Sigmoid colon (tissue), 7 donors: Measurements from ENCODE around the gene DGKH. TPM values are rescaled to one million over a fixed set of nuclear protein-coding genes. Genes with fewer than 3 reads are reported as not detected.

Source experiments
- DNase-seq: peaks from one replicate; pipeline ENCODE4 v3.0.0-alpha.2; 2019
- H3K27ac ChIP-seq, 4 donors: fragments of 200-600 bp; sonication (generic); one replicate each; pipeline ENCODE4 v1.5.1; 2016 to 2019; ENCODE audit warnings: mild to moderate bottlenecking in 1 of 4
- H3K27me3 ChIP-seq, 3 donors: fragments of 200-600 bp; sonication (generic); one replicate each; pipeline ENCODE4 v1.5.1; 2019; ENCODE audit warnings: mild to moderate bottlenecking in 1 of 3
- H3K36me3 ChIP-seq, 4 donors: fragments of 200-600 bp; sonication (generic); one replicate each; pipeline ENCODE4 v1.5.1; 2016 to 2019
- H3K4me1 ChIP-seq, 4 donors: fragments of 200-600 bp; sonication (generic); one replicate each; pipeline ENCODE4 v1.5.1; 2017 to 2019
- H3K4me3 ChIP-seq, 4 donors: fragments of 200-600 bp; sonication (generic); one replicate each; pipeline ENCODE4 v1.5.1; 2017 to 2019; ENCODE audit warnings: mild to moderate bottlenecking in 2 of 4, moderate library complexity in 1 of 4
- H3K9me3 ChIP-seq, 4 donors: fragments of 200-600 bp in 3 of 4; sonication (generic) in 3 of 4; one replicate each; pipeline versions ENCODE4 v1.5.1 to v1.6.1; 2013 to 2019
- CTCF ChIP-seq, 4 experiments: fragments of 450-650 bp in 3 of 4; fragments of 200-600 bp in 1 of 4; IDR thresholded peaks; one replicate each; pipeline ENCODE4 v1.5.1; 2016 to 2019; ENCODE audit warnings: antibody characterized with exemption in 4 of 4, mild to moderate bottlenecking in 3 of 4, moderate library complexity in 2 of 4
- EP300 ChIP-seq, 4 donors: sonication (generic); formaldehyde crosslinking; IDR thresholded peaks; one replicate each; pipeline ENCODE4 v1.6.1; 2017; ENCODE audit warnings: antibody characterized with exemption in 4 of 4
- POLR2A ChIP-seq, 2 donors: fragments of 450-650 bp; IDR thresholded peaks; one replicate each; pipeline ENCODE4 v1.6.1; 2016; ENCODE audit warnings: antibody characterized with exemption in 2 of 2, mild to moderate bottlenecking in 2 of 2, moderate library complexity in 2 of 2
- POLR2AphosphoS5 ChIP-seq, 4 donors: sonication (generic); formaldehyde crosslinking; IDR thresholded peaks; one replicate each; pipeline ENCODE4 v1.6.1; 2017; ENCODE audit warnings: antibody characterized with exemption in 4 of 4
- WGBS, 2 donors: extraction: QIAGEN DNeasy Blood & Tissue Kit; methylation state at CpG; one replicate each; pipeline ENCODE4 v1.1.7; 2013; 5-methylcytosine and 5-hydroxymethylcytosine counted together
- intact Hi-C: fragments of 100-400 bp; cut with DNase I; formaldehyde crosslinking; loops from one replicate; pipeline ENCODE4 v1.15.1; 2023
- polyA plus RNA-seq, 3 donors: library from polyadenylated mRNA; stranded (reverse); fragments of 200-250 nt; gene quantifications; one replicate each; pipeline ENCODE4 v1.2.3, GENCODE V29; 2013
- total RNA-seq, 4 donors: library from RNA; depleted of rRNA; stranded (reverse); fragments of >200 nt; gene quantifications; one replicate each; pipeline ENCODE4 v1.1.0, GENCODE V29; 2016
- donor health status: healthy with polysubstance abuse.
- donor health status: Bipolar disorder and iron deficiency.
- donor health status: healthy.

DGKH gene
- total and polyA plus RNA-seq, 7 donors = 1.2 to 23.3 (median 13.9) TPM

DNA sequence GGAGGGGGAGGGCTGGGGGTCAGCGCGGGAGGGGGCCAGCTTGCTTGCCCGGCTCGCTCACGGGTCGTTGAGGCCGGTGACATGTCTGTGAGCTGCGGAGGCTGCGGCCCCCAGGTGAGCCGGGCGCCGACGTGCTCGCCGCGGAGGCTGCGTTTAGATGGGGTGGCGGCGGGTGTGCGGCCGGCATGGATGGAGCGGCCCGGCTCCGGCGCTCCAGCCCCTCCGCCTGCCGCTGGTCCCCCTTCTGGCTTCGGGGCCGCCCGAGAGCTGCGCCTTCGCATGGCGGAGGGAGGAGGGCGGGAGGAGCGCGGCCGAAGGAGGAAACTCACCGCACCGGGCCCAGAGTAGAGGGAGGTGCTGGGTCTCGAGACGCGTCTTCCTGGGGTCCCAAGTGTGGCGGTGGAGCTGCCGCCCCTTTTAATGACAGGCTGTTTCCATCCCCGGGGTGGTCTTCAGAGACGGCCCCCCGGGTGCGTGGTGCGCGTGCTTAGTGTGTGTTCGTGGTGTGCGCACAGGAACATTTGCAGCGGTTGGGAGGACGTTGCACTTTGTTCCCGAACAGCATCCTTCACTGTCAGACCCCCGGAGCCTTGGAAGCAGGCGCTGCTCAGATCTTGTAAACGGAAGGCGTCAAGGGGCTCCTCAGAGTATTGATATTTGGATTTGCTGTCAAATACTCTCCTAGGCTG lies 223.8 kb downstream of the DGKH start, which contains the start of gene AKAP11:
Gene AKAP11 (plus strand): TSS at position 38 of the 689 bp plus-strand sequence. CDS start 14,197 bp downstream, outside the sequence.
- Histone ChIP-seq H3K9me3 (no peaks in the 10 kb centered on the region), H3K4me3 (peak within 1 kb of the TSS; percentile 83 to 97 (median 90)), H3K4me1 (peaks cover 0 to 34% (median 17%) of the 10 kb centered on the region in 4 donors), H3K36me3 (no peaks in the 10 kb centered on the region), H3K27ac (peak within 1 kb of the TSS; percentile 92 to 95 (median 93)), H3K27me3 (no peaks in the 10 kb centered on the region)
- 0% methylated on average over 59 of the region's 59 CpGs for WGBS, 2 donors
- intact Hi-C loops = loop anchor here (5.0 to 10.0 kb wide), 2 partner anchors 225 to 1607 kb away; partner anchors contain the start of genes DGKH and FOXO1
- peak; percentile 76 for DNase-seq
- no peak for TF ChIP-seq EP300 (IDR thresholded peaks at IDR 0.05)
- peak in 3 of 4 donors; percentile 3 to 65 (median 49) for TF ChIP-seq POLR2AphosphoS5 (IDR thresholded peaks at IDR 0.05)

DNA sequence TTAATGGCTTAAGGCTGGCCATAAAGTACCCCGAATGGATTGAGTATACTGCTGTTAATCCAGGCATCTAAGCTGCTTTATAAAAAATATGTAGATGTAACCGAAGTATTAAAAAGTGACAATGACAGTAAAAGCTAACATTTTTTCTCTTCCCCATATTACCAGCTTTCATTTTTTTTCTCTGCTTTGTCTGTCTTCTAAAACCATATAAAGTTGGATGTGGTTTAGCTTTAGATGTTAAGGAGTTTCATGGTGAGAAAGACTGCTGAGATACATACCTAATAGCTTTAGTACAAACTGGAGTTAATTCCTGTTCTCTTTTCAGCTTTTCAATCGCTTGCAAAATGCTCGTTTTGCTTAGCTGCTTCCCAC lies 224.3 kb downstream of the DGKH start:
- peak overlapping the region; percentile 92 to 95 (median 93) for H3K27ac ChIP-seq
- peak overlapping the region; percentile 83 to 97 (median 90) for H3K4me3 ChIP-seq
- 8 to 19% methylated on average over 4 of the region's 4 CpGs for WGBS, 2 donors
- no peaks in the 10 kb centered on the region for H3K9me3 ChIP-seq
- H3K36me3 ChIP-seq = no peaks in the 10 kb centered on the region
- no peak for DNase-seq
- peaks cover 0 to 34% (median 19%) of the 10 kb centered on the region in 4 donors for H3K4me1 ChIP-seq
- TF ChIP-seq CTCF (IDR thresholded peaks at IDR 0.05) (no peak), POLR2A (IDR thresholded peaks at IDR 0.05) (no peak), EP300 (IDR thresholded peaks at IDR 0.05) (no peak), POLR2AphosphoS5 (IDR thresholded peaks at IDR 0.05) (no peak)
- intact Hi-C loops = loop anchor here (5.0 to 10.0 kb wide), 2 partner anchors 225 to 1608 kb away; partner anchors contain the start of genes DGKH and FOXO1
- no peaks in the 10 kb centered on the region for H3K27me3 ChIP-seq

DNA sequence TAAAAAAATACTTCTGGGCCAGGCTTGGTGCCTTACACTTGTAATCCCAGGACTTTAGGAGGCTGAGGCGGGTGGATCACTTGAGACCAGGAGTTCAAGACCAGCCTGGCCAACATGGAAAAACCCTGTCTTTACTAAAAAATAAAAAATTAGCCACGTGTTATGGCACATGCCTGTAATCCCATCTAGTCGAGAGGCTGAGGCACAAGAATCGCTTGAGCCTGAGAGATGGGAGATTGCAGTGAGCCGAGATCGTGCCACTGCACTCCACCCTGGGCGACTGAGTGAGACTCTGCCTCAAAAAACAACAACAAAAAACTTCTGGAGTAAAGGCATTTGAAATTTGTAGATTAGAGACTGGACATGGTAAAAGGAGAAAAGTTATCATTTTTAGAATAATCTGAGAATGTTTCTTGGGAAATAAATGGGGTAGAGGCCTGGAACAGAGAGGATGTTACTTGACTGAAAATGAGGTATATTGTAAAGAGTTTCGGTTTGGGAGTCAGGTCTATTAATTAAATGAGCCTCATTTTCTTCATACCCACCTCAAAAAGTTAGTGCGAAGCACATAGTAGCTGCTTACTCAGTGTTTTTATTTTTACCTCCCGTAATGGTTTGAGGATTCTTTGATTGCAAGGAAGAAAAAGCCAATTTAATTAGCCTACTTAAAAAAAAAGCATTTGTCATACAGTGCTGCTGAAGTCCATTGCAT lies 226.1 kb downstream of the DGKH start:
- Histone ChIP-seq H3K27me3 (no peaks in the 10 kb centered on the region), H3K9me3 (no peaks in the 10 kb centered on the region), H3K4me3 (no peak overlapping the region), H3K36me3 (no peaks in the 10 kb centered on the region), H3K27ac (no peak overlapping the region), H3K4me1 (peaks cover 0 to 38% (median 26%) of the 10 kb centered on the region in 4 donors)
- WGBS, 2 donors = 87 to 92% methylated on average over 10 of the region's 10 CpGs
- DNase-seq = no peak
- TF ChIP-seq POLR2AphosphoS5 (IDR thresholded peaks at IDR 0.05) = no peak
- TF ChIP-seq EP300 (IDR thresholded peaks at IDR 0.05) = no peak
- no peak for TF ChIP-seq POLR2A (IDR thresholded peaks at IDR 0.05)
- no peak for TF ChIP-seq CTCF (IDR thresholded peaks at IDR 0.05)
- intact Hi-C loops = loop anchor here (5.0 to 10.0 kb wide), 2 partner anchors 227 to 1610 kb away; partner anchors contain the start of genes DGKH and FOXO1

DNA sequence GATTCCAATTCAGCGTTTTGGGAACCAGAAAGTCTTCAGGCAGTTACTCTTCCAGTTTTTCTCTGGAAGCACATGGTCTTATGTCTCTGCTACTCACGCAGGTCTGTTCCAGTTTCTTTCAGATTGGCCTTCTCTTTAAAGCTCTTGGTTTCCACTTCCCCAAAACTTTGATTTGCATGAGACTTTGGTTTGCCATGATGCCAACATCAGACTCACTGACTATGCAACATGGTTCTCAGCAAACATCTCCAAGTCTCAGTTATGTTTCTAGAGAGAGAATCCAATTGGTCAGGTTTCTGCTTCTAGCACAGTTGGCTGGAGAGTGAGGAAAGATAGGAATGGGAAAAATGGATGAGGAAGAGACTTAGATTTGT lies 226.6 kb downstream of the DGKH start:
- TF ChIP-seq CTCF (IDR thresholded peaks at IDR 0.05) = no peak
- TF ChIP-seq POLR2A (IDR thresholded peaks at IDR 0.05) = no peak
- TF ChIP-seq EP300 (IDR thresholded peaks at IDR 0.05) = no peak
- no peak for TF ChIP-seq POLR2AphosphoS5 (IDR thresholded peaks at IDR 0.05)
- DNase-seq = no peak
- peaks cover 0 to 43% (median 29%) of the 10 kb centered on the region in 4 donors for H3K4me1 ChIP-seq
- WGBS, 2 donors = 70 to 84% methylated on average over 2 of the region's 2 CpGs
- H3K36me3 ChIP-seq = no peaks in the 10 kb centered on the region
- H3K27me3 ChIP-seq = no peaks in the 10 kb centered on the region
- H3K27ac ChIP-seq = no peak overlapping the region
- intact Hi-C loops = loop anchor here (10.0 kb wide), 1 partner anchor 1610 kb away; the partner anchor contains the start of gene FOXO1
- no peaks in the 10 kb centered on the region for H3K9me3 ChIP-seq
- no peak overlapping the region for H3K4me3 ChIP-seq

DNA sequence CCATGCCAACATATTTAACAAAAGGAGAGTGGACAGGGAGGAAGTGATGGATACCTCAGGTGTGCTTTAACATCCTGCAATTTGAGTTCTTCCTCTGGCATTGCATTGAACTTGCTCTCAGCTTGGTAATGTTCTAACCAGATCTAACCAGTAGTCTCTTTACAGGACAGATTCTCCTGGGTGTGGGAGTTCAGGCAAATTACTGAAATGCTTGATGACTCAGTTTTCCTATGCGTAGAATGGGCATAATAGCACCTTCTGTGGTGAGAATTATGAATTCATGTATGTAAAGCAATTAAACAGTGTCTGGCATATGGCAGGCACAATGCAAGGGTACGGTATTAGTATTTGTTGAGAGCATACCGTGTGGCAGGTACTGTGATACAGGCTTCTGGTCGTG lies 227.1 kb downstream of the DGKH start:
- H3K27me3 ChIP-seq = no peaks in the 10 kb centered on the region
- H3K27ac ChIP-seq = no peak overlapping the region
- DNase-seq = no peak
- intact Hi-C loops = loop anchor here (10.0 kb wide), 1 partner anchor 1611 kb away; the partner anchor contains the start of gene FOXO1
- 83 to 86% methylated on average over 4 of the region's 4 CpGs for WGBS, 2 donors
- TF ChIP-seq CTCF (IDR thresholded peaks at IDR 0.05) (no peak), EP300 (IDR thresholded peaks at IDR 0.05) (no peak), POLR2AphosphoS5 (IDR thresholded peaks at IDR 0.05) (no peak), POLR2A (IDR thresholded peaks at IDR 0.05) (no peak)
- H3K4me3 ChIP-seq = no peak overlapping the region
- H3K36me3 ChIP-seq = no peaks in the 10 kb centered on the region
- peaks cover 0 to 47% (median 32%) of the 10 kb centered on the region in 4 donors for H3K4me1 ChIP-seq
- no peaks in the 10 kb centered on the region for H3K9me3 ChIP-seq
